ENCODE measurements around the gene DIS3L2. TPM values are rescaled to one million over a fixed set of nuclear protein-coding genes. Genes with fewer than 3 reads are reported as not detected.

DIS3L2 gene
- total RNA-seq, 1 experiment from 2014 or later: 21.5 TPM

DNA sequence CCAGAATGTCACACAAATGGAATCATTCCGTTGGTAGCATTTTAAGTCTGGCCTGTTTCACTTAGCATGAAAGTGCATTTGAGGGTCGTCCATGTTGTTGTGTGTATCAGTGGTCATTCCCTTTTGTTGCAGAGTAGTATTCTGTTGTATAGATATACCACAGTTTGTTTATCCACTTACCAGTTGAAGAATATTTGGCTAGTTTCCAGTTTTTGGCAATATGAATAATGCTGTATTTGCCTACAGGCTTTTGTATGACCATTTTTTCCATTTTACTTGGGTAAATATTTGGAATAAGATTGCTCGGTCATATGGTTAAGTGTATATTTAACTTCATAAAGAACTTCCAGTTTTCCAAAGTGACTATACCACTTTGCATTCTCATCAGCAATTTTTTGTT lies 317.0 kb downstream of the DIS3L2 start:
- in situ Hi-C loops (cut with HindIII; ENCODE audit: low pct_unique_long_range_greater_than_20kb, low sequenced_read_pairs): no loop called here
- DNase-seq (ENCODE audit: low read depth, low spot score): no peak

DNA sequence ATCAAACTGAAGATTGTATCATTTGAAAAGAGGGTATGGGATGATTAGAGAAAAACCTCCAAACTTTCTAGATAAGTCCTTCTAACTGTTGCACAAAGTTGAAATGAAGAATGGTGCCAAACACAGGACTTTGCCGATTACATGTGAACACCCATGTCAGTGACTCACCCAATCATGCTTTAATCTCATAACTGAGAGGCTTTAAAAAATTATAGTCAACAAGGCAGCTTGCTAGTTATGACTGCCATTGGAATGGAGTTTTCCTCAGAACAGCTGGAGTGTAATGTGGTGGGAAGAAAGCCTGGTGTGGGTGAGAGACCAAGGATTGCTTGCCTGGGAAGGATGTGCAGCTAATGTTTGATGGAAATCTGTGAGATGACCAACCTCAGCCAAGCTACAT lies 318.8 kb downstream of the DIS3L2 start:
- DNase-seq (ENCODE audit: low read depth, low spot score): no peak
- in situ Hi-C loops (cut with HindIII; ENCODE audit: low pct_unique_long_range_greater_than_20kb, low sequenced_read_pairs): no loop called here

DNA sequence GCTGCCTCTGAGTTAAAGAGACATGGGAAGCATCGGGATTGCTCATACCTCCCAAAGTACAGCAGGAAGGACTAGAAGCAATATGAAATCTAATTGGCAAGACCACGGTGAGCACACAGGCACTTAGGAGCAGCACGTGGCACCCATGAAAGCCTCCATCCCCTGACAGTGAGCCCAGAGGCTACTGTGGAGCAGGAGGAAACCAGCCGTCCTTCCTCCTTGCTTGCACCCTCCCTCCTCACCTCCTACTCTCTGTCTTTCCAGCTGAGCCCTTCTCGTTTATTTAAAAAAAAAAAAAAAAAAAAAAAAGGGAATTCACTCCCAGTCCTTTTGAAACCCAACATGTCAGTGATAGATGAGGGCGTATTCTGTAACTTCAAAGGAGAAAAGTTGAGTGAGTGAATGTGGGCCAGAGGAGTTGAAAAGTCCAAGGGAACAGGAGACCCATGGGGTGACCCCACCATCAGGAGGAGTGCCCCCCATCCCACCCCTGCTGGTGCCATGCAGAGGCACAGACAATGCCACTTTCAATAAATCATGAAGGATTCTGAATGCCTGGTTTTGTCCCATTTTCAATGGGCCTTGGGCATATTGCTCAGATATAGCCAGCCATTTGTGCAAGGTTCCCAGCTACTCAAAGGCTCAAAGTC lies 320.5 kb downstream of the DIS3L2 start:
- in situ Hi-C loops (cut with HindIII; ENCODE audit: low pct_unique_long_range_greater_than_20kb, low sequenced_read_pairs): no loop called here
- no peak for DNase-seq (ENCODE audit: low read depth, low spot score)

DNA sequence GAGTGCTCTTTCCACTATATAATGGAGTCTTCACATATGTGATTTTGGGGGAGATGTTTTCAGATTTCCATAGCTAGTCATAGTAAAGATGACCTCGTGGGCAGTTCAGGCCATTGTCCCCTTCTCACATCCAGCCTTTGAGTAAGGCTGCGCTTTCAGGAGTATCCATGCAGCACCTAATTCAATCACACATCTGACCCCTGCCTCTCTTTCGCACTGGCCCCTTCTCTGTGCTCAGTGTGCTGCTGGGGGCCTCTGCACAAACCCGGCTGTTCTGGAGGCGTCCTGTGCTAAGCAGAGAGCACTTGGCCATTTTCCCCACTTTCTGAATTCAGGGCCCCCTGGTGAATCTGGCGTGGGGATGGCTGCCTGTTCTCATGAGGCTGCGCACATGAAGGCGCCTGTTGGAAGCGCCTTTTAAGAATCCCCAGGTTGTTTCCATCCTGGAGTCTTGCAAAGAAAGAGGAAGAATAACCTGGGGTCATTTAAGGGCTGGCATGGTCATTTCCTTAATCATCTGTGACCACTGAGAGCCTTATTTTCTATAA lies 321.1 kb downstream of the DIS3L2 start:
- no peak for DNase-seq (ENCODE audit: low read depth, low spot score)
- in situ Hi-C loops (cut with HindIII; ENCODE audit: low pct_unique_long_range_greater_than_20kb, low sequenced_read_pairs): no loop called here

DNA sequence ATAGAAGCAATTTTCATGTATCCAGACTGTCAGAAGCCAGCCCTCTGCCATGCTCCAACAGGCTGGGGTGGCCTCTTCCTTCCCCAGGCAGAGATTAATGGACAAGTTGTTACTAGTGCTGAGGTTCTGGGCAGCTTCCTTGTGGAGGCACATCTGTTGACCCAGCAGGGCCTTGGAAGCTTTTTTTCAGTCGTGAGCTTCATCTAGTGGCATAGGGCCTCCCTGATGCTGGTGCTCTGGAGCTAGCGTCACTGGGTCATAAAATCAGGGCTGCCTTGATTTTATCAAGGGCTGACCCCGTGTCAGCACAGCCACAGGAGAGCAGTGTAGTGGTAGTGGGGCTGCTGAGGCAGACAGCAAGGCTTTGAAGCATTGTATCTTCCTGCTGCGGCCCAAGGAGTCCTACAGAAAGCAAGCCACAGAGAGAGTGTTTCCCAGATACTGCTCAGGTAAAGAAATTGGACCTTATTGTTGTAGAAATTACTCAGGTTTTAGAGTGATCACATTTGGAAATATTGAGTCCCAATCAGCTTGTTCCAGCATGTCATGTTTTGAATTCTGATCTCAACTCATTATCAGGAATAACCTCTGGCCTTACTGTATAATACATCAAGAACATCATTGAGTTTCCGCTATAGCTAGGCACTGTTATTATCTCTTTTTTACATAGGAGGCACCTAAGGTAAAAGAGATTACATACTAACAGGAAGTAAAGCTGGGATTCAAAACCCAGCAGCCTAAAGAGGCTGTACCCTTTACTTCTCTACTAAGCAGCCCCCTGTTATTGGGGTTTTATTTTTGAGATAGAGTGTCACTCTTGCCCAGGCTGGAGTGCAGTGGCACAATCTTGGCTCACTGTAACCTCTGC lies 324.7 kb downstream of the DIS3L2 start:
- DNase-seq (ENCODE audit: low read depth, low spot score): no peak
- in situ Hi-C loops (cut with HindIII; ENCODE audit: low pct_unique_long_range_greater_than_20kb, low sequenced_read_pairs): no loop called here

DNA sequence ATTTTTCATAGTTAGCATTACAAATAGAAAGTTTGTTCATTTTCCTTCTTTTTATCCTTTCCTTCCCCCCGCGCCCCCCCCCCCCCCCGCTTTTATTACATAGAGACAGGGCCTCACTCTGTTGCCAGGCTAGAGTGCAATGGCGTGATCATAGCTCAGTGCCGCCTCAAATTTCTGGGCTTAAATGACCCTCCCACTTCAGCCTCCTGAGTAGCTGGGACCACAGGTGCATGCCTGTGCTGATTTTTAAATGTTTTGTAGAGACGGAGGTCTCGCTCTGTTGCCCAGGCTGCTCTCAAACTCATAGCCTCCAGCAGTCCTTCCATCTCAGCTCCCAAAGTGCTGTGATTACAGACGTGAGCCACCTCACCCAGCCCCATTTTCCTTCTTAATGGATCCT lies 325.8 kb downstream of the DIS3L2 start:
- in situ Hi-C loops (cut with HindIII; ENCODE audit: low pct_unique_long_range_greater_than_20kb, low sequenced_read_pairs): no loop called here
- DNase-seq (ENCODE audit: low read depth, low spot score): no peak

DNA sequence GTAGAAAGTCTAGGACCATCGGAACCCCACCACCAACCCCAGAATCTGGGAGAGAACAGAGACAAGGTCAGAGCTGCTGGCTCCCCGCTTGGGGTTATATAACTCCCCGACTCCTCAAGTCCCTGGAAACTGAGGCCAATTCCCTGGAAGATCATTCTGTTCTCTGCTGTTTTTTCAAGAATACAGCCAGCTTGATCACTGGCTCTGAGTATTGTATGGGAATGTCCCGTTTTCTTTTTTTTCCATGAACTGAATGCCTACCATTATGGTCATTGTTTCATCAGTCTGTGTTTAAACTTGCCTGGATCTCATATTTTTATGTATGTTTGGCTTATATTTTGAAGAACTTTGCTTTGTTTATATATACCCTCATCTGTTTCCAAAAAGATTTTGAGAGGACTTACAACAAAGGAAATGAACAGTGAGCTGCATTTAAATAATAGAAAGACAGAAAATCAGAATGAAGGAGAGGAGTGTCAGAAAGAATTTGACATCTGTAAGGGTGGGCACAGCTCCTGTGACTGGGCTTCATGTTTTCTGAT lies 327.0 kb downstream of the DIS3L2 start:
- in situ Hi-C loops (cut with HindIII; ENCODE audit: low pct_unique_long_range_greater_than_20kb, low sequenced_read_pairs): no loop called here
- no peak for DNase-seq (ENCODE audit: low read depth, low spot score)

DNA sequence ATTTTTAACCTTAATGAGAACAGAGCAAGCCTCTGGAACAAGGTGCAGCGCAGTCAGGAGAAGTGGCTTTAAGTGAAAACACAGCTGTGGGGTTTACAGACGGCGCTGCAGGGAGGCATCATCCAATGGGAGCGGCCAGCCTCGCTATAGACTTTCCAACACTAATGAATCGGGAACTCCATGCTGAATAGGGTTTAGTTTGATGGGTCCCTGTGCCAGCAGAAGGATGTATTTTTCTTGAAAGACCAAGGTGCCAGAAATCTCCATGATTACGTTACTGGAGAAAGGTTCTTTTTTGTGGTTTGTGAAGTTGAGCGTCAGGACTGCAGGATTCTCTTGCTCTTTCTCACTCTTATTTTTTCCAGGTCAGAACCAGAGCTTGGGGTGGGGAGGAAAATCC lies 329.2 kb downstream of the DIS3L2 start:
- no peak for DNase-seq (ENCODE audit: low read depth, low spot score)
- in situ Hi-C loops (cut with HindIII; ENCODE audit: low pct_unique_long_range_greater_than_20kb, low sequenced_read_pairs): no loop called here

DNA sequence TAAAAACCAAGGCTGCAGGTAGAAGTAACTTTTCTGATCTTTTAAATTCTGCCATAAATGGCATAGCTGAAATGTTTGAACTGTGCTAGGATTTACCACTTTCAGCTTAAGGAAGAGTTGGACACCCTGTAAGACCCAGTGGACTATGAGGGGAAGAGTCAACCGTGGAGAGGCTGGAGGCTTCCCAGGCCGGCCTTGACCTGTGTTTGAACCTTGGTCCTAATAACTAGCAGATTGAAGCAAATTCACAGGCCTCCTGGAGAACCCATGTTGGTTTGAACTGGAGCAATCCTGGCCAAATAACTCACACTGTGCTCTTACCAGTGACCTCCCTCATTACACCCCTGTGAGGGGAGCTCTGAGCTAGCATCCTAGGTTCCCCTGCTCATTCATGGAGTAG lies 329.8 kb downstream of the DIS3L2 start:
- in situ Hi-C loops (cut with HindIII; ENCODE audit: low pct_unique_long_range_greater_than_20kb, low sequenced_read_pairs): no loop called here

DNA sequence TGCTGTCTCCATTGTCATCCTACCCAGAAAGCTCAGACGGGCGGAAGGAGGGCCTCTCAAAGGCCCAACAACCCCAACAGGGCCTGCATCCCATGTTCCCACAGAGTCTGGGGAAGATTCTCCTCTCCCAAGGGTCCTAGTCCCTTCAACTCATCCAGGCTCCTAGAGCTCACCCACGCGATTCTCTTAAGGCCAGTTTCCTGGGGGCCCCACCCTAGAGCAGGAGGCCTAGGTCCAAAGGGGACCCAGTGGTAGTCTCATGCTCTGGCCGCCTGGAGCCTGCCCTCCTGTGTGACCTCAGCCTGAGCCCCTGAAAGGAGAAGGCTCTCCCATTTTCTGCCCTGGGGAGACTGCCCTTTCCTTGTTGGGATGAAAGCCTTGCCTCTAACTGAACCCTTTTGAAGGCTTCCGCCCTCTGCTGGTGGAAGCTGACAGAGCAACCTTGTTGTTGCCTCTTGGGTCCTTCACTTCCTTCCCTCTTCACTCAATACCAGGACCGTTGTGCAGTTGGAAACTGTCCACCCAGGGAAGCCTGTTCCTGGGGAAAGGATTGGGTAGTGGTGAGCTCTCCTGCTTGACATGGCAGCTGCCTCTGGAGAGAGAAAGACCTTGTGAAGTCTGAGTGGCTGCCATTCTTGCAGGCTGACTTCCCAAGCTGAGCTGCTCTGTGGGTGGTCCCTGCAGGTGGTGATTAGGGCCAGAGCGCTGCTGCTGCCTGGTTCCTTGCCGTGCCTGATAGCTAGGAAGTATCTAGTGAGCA lies 331.1 kb downstream of the DIS3L2 start:
- in situ Hi-C loops (cut with HindIII; ENCODE audit: low pct_unique_long_range_greater_than_20kb, low sequenced_read_pairs): no loop called here
- peak; percentile 81 for DNase-seq (ENCODE audit: low read depth, low spot score)

More for the DNA sequence above, 329.8 kb downstream of the DIS3L2 start:
- DNase-seq (ENCODE audit: low read depth, low spot score): no peak

DNA sequence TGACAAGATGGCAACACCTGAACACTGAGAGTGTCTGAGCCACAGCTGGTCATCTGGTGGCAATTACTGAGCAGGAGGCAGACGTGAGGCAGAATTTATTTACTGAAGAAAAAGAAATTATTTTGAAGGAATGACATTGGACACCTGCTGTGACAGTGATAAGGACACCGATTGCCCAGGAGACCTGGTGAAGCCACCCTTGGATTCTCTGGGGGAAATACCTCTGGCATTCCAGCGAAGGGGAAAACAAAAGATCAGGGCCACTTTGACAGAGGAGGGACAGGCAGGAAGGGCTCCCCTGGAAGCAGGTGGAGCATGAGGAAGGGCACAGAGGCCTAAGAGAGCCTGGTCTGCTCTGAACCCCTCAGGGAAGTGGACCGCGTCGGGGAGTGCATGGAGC lies 331.7 kb downstream of the DIS3L2 start:
- in situ Hi-C loops (cut with HindIII; ENCODE audit: low pct_unique_long_range_greater_than_20kb, low sequenced_read_pairs): no loop called here
- DNase-seq (ENCODE audit: low read depth, low spot score): no peak

DNA sequence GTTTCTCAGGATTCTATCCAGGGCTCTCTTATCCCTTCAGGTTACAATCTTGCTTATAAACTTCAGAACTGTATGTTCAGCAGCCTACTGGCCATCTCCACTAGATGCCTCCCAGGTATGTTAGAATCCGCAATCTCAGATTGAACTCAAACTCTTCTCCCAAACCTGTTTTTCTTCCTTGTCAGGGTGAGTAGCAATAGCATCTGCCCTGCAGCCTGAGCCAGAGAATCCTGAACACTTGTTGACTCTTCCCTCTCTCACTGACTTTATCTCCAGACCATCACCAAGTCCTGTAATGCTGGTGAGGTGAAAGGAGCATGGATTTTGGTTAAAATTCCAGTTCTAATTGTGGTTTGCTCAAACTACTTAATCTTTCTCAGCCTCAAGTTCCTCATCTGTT lies 334.5 kb downstream of the DIS3L2 start:
- in situ Hi-C loops (cut with HindIII; ENCODE audit: low pct_unique_long_range_greater_than_20kb, low sequenced_read_pairs): no loop called here
- no peak for DNase-seq (ENCODE audit: low read depth, low spot score)

DNA sequence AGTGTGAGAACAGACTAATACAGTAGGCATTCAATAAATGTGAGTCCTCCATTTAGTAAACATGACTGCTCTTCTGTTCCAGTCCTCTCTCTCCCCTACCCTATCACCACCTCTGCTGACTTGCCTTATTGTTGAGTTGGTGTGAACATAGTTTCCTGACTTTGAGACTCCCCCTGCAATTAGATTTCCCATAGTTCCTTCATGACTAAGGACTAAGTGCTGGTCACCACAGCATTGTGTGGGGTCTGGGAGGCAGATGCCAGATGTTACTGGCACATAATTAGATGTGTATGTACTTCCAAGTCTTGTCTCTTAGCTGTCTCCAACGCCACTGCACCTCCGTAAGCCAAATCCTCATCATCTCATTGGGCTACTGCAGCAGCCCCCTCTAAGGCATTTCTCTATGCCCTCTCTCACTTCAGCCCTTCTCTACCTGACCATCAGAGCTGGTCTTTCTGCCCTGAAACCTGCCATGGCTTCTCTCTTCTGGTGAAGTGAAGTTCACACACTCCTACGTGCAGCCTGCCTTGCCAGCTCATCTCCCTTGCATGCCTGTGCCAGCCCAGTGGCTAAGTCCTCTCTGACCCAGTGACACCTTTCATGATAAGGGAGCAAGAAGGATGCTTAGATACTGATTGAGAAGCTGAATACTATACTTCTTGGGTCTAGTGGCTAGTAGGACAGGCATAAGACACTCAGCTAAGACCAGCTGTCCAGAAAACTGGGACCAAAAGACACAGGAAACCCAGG lies 335.4 kb downstream of the DIS3L2 start:
- no peak for DNase-seq (ENCODE audit: low read depth, low spot score)
- in situ Hi-C loops (cut with HindIII; ENCODE audit: low pct_unique_long_range_greater_than_20kb, low sequenced_read_pairs): no loop called here

DNA sequence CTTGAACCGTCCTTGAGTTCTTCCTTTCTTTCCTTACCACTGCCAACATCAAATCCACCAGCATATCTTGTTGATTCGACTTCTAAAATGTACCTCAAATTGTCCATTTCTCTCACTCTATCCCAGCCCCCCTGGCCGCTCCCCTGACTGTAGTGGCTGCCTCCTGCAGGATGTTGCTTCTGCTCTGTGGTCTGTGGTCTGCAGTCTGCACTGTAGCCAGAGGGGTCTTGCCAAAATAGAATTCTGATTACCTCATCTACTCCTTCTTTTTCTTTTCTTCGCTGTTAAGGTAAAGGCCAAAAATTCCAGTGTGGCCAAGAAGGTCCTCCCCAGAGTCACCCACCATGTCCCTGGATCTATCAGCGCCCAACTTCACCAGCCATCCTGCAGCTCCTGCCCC lies 337.6 kb downstream of the DIS3L2 start:
- no peak for DNase-seq (ENCODE audit: low read depth, low spot score)
- in situ Hi-C loops (cut with HindIII; ENCODE audit: low pct_unique_long_range_greater_than_20kb, low sequenced_read_pairs): no loop called here

DNA sequence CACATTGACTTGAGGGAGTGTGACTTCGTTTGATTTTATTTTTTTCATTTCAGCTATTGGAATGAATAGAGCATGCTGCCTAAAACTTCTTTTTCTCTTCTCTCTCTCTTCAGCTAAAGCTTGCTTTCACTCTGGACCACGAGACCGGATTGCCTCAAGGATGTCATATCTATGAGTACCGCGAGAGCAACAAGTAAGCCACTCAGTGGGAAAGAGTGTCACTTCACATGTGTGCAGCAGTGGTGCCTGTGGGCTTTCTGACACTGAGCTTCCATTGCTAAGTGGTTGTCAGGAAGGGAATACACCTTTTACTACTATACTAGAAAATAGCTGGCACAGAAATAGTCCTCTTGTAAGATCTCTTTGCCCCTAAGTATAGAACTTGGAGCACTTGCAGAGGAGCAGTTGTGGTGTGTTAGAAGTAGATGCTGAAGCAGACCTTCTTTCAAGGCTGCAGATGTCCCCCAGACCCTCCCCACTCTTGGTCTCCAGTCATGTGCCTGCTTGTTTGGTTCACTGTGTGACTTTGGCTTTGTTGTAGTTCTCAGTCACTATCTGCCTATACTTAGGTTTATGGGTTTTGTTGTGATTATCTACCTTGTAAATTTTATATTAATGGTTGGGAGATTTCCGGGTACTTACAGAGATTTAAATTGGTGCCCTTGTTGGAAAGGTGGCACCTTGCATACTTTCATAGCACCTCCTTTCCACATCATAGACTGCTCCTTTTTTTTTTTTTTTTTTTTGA lies 338.6 kb downstream of the DIS3L2 start:
- in situ Hi-C loops (cut with HindIII; ENCODE audit: low pct_unique_long_range_greater_than_20kb, low sequenced_read_pairs): no loop called here
- DNase-seq (ENCODE audit: low read depth, low spot score): no peak

DNA sequence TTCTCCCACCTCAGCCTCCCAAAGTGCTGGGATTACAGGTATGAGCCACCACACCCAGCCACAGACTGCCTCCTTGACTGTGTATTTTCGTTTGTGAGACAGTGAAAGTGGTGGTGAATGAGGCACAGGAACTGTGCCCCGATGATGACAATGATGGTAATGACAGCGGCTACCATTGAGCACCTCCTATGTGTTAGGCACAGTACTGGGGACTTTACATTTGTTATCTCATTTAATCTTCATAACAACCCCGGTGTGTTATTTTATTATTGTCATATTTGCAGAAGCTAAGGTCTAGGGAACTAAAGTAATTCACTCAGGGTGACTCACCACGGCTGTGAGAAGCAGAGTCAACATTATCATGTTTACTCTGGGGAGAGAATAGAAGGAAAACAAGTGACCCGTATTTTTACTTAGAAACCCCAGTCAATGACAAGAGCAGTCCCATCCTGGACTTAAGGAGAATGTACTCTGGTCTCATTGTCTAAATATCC lies 339.4 kb downstream of the DIS3L2 start:
- no peak for DNase-seq (ENCODE audit: low read depth, low spot score)
- in situ Hi-C loops (cut with HindIII; ENCODE audit: low pct_unique_long_range_greater_than_20kb, low sequenced_read_pairs): no loop called here

DNA sequence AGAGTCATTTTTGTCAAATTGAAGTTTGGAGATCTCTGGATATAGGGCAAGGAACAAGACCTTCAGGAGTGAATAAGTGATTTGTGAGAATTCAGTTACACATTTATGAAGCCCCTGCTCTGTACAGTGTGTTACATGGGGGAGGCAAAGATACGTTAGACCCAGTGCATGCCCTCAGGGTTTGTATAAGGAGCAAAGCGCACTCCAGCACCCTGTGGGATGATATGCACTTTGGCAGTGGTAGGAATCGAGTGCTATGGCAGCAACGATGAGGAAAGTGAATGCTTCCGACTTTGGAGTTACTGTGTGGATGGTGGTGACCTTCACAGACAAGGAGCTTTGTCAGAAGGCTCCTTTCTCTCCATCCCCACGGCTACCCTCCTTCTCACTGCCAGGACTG lies 342.7 kb downstream of the DIS3L2 start:
- in situ Hi-C loops (cut with HindIII; ENCODE audit: low pct_unique_long_range_greater_than_20kb, low sequenced_read_pairs): no loop called here
- DNase-seq (ENCODE audit: low read depth, low spot score): no peak
